ENCODE measurements around the gene SSTR4.

The SSTR4 gene

DNA sequence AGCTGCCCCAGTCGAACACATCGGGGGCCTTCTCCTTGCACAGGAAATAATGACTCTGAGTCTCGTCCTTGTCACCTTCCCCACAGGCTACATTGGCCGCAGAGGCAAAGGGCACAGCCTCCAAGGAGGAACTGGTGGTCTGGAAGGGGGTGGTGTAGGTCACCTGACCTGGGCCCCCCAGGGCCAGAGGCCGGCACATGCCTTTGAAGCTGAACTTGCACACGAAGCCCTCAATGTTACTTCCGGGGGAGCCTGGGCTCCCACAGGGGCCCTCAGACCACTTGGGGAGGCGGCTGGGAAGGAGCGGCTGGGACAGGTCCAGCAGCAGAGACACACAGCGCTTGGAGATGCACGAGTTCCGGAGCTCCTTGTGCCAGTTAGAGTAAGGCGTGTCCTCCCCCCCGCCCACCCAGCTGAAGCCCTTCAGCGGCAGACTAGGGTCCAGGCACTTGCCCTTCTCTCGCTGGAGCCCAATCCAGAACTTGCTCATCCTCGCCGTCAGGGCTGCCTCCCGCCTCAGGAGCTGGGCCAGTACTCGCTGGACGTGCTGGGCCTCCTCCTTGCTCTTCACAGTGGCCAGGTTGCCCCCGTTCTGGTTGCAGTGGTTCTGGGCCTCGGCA is 50.4 kb downstream of the SSTR4 start:
- DNase-seq = no peak

DNA sequence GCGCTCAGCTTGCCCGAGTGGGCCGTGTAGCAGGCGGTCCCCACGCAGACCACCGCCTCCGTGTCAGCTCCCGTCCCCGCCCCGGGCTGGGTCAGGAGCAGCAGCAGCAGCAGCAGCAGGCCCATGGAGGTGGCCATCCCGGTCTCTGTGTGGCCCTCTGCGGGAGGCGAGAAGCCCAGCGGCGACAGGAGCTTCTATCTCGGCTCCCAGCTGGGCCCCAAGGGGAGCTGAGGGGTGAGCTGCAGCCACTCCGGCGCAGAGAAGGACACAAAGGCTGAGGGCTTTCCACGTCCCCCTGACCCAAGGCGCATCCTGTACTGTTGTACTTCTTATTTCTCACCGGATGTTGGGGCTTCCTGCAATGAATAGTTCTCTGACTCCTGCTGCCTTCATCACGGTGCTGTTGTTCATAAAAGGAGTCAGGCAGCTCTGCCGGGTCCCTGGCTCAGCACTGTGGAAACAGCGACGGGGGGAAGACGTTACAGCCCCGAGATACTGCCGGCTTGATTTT is 51.0 kb downstream of the SSTR4 start, which contains the start of gene CD93:
CD93 (minus strand) TSS at position 269 of the 511 bp plus-strand sequence; CDS start at position 137, 132 bp downstream.
- no peak for DNase-seq

DNA sequence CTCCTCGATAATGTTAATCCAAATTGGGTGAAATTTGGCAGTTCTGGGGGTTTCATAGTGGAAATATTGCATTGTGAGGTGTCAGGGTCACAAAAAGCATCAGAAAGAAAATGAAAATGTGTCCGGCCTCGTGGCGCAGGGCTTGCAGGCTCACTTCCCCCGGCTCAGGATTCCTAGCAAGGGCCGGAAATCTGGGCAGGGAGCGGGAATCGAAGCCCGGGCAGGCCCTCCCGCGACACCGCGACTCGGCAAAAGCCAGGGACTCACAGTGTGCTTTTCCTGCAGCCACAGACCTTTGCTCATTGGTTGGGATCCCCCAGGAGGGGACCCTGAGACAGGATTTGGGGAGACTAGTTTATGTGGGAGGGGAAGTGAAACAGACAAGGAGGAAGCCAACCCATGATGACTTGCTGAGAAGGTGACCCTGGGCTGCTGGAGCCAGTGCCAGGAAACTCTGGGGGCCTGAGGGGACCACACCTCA is 51.9 kb downstream of the SSTR4 start:
- DNase-seq = peak in 1 of 58 donors; percentile 59

DNA sequence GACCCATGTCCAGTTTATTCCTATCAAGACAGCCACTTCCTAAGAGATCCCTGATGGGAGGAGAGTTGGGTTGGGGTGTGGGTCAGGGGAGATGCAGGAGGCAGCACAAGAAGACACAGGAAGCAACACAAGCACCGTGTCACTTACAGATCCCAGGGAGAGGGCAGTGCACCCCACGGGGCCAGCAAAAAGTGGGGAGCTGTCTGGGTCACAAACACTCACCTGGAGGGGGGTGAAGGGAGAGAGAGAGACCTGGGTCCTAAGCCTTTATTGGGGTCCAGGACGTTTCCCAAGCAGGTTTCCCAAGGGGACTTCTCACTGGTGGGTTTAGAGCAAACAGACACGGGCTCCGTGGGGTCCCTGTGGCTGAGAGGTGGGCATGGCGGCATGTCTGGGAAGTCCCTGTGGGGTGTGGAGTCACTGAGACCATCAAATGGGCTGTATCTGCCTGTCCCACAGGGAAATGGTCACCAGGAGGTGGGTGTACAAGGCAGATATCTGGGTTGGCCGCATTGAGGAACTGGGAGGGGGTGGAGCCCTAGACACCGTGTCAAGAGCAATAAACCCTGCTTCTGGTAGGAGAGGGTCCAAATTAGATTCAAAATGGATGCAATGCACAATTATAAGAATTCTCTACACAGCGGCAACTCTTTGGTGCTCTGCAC is 52.6 kb downstream of the SSTR4 start:
- DNase-seq = no peak
